GM12878 (cell line): ENCODE data around the gene EPHA10.

Experiments
- BHLHE40 ChIP-seq, 2 experiments: fragments of 450-650 bp in 1 of 2; IDR thresholded peaks; 2 replicates each; pipeline ENCODE4 v1.6.1; 2011 to 2017; ENCODE audit warnings: low read depth in 2 of 2, borderline replicate concordance in 1 of 2, improper control_type of control experiment in 1 of 2, low read length in 1 of 2, mild to moderate bottlenecking in 1 of 2
- BRCA1 ChIP-seq: IDR thresholded peaks from 2 replicates; pipeline ENCODE4 v1.6.1; 2011; ENCODE audit warnings: low read depth, low read length, improper control_type of control experiment
- CHD4 ChIP-seq: fragments of 200-600 bp; sonication (generic); IDR thresholded peaks from 2 replicates; pipeline ENCODE4 v1.6.1; 2016; ENCODE audit warnings: mild to moderate bottlenecking
- CTCF ChIP-seq, 3 experiments: IDR thresholded peaks in 2 of 3; conservative IDR thresholded peaks in 1 of 3; 2 replicates each; pipeline ENCODE4 v1.5.1; 2011; ENCODE audit warnings: low read depth in 3 of 3, low read length in 3 of 3, mild to moderate bottlenecking in 3 of 3, control low read depth in 2 of 3, moderate library complexity in 2 of 3, inconsistent platforms in 1 of 3, mixed read lengths in 1 of 3; ENCODE audit not compliant: control insufficient read depth in 2 of 3, insufficient read depth in 1 of 3; ENCODE audit errors: extremely low read depth in 1 of 3
- EED ChIP-seq: sonication (generic); IDR thresholded peaks from 2 replicates; pipeline ENCODE4 v1.6.1; 2016; ENCODE audit warnings: antibody characterized with exemption, low read depth
- EZH2 ChIP-seq: IDR thresholded peaks from 2 replicates; pipeline ENCODE4 v1.6.1; 2012; ENCODE audit warnings: low read depth, mild to moderate bottlenecking, control low read depth, inconsistent platforms, low read length, borderline replicate concordance; ENCODE audit not compliant: control insufficient read depth
- FOXM1 ChIP-seq: IDR thresholded peaks from 2 replicates; pipeline ENCODE4 v1.6.1; 2012; ENCODE audit warnings: low read depth, mild to moderate bottlenecking, inconsistent platforms, low read length, moderate library complexity
- MYC ChIP-seq: IDR thresholded peaks from 2 replicates; pipeline ENCODE4 v1.6.1; 2011; ENCODE audit warnings: mild to moderate bottlenecking, low read length, moderate library complexity, inconsistent platforms; ENCODE audit not compliant: insufficient read depth, insufficient replicate concordance, insufficient read length, severe bottlenecking
- PAX8 ChIP-seq: fragments of 450-650 bp; IDR thresholded peaks from 2 replicates; pipeline ENCODE4 v1.6.1; 2017; ENCODE audit warnings: mild to moderate bottlenecking, moderate library complexity
- POLR2A ChIP-seq: IDR thresholded peaks from 2 replicates; pipeline ENCODE4 v1.6.1; 2011; ENCODE audit warnings: low read depth, mild to moderate bottlenecking, low read length
- TARDBP ChIP-seq: IDR thresholded peaks from 2 replicates; pipeline ENCODE4 v1.6.1; 2016; ENCODE audit warnings: borderline replicate concordance
- TF ChIP-seq, protein P1 (sequence below): fragments of 450-650 bp; IDR thresholded peaks from 2 replicates; pipeline ENCODE4 v1.6.1; 2016; ENCODE audit warnings: mild to moderate bottlenecking
- TF ChIP-seq, protein P2 (sequence below): IDR thresholded peaks from 2 replicates; pipeline ENCODE4 v1.6.1; 2011; ENCODE audit warnings: mild to moderate bottlenecking, low read depth, low read length, moderate library complexity; ENCODE audit not compliant: insufficient replicate concordance

- TF ChIP-seq, protein P1, sequence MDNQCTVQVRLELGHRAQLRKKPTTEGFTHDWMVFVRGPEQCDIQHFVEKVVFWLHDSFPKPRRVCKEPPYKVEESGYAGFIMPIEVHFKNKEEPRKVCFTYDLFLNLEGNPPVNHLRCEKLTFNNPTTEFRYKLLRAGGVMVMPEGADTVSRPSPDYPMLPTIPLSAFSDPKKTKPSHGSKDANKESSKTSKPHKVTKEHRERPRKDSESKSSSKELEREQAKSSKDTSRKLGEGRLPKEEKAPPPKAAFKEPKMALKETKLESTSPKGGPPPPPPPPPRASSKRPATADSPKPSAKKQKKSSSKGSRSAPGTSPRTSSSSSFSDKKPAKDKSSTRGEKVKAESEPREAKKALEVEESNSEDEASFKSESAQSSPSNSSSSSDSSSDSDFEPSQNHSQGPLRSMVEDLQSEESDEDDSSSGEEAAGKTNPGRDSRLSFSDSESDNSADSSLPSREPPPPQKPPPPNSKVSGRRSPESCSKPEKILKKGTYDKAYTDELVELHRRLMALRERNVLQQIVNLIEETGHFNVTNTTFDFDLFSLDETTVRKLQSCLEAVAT, result no peak
- TF ChIP-seq PAX8, result no peak
- TF ChIP-seq POLR2A, result no peak
- TF ChIP-seq, protein P2, sequence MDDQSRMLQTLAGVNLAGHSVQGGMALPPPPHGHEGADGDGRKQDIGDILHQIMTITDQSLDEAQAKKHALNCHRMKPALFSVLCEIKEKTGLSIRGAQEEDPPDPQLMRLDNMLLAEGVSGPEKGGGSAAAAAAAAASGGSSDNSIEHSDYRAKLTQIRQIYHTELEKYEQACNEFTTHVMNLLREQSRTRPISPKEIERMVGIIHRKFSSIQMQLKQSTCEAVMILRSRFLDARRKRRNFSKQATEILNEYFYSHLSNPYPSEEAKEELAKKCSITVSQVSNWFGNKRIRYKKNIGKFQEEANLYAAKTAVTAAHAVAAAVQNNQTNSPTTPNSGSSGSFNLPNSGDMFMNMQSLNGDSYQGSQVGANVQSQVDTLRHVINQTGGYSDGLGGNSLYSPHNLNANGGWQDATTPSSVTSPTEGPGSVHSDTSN, result no peak
- no peak for TF ChIP-seq CTCF (IDR thresholded peaks at IDR 0.05 in 2 of 3, conservative IDR thresholded peaks at IDR 0.05 in 1 of 3; ENCODE audit: control insufficient read depth in 2 of 3, extremely low read depth in 1 of 3, insufficient read depth in 1 of 3, low read depth in 3 of 3, low read length in 3 of 3)
- no peak for TF ChIP-seq BRCA1
- no peak for TF ChIP-seq EZH2
- no peak for TF ChIP-seq BHLHE40 (IDR thresholded peaks at IDR 0.05; ENCODE audit: borderline replicate concordance in 1 of 2, low read depth in 2 of 2, low read length in 1 of 2)
- no peak for TF ChIP-seq MYC
- TF ChIP-seq TARDBP, result no peak
- TF ChIP-seq FOXM1, result no peak
- no peak for TF ChIP-seq EED
- TF ChIP-seq CHD4, result no peak
Observed at GRCh38 chr1:37808369-37809319, 43.7 kb upstream of the EPHA10 start.
